Liver (tissue), 9 donors: ENCODE results near the gene EHBP1. TPM values are rescaled to one million over a fixed set of nuclear protein-coding genes. Genes with fewer than 3 reads are reported as not detected.

Experiments
- DNase-seq: peaks from one replicate; pipeline ENCODE4 v3.0.0-alpha.2; 2017; ENCODE audit warnings: low spot score
- H3K27ac ChIP-seq, 2 donors: one replicate each; pipeline ENCODE4 v1.7.0; 2013; ENCODE audit warnings: inconsistent platforms in 2 of 2, low read length in 2 of 2, control low read depth in 1 of 2, low read depth in 1 of 2, mild to moderate bottlenecking in 1 of 2
- H3K27me3 ChIP-seq, 4 donors: one replicate each; pipeline versions ENCODE4 v1.6.1 to v1.7.0; 2013; ENCODE audit warnings: low read length in 3 of 4, inconsistent platforms in 1 of 4, mild to moderate bottlenecking in 1 of 4, moderate library complexity in 1 of 4; ENCODE audit not compliant: control insufficient read depth in 4 of 4, insufficient read depth in 4 of 4
- H3K36me3 ChIP-seq, 4 donors: one replicate each; pipeline versions ENCODE4 v1.6.1 to v1.7.0; 2013; ENCODE audit warnings: low read length in 3 of 4, mild to moderate bottlenecking in 3 of 4, low read depth in 1 of 4, moderate library complexity in 1 of 4; ENCODE audit not compliant: control insufficient read depth in 4 of 4, insufficient read depth in 3 of 4
- H3K4me1 ChIP-seq, 4 donors: one replicate each; pipeline versions ENCODE4 v1.6.1 to v1.7.0; 2013; ENCODE audit warnings: low read length in 3 of 4, mild to moderate bottlenecking in 3 of 4, moderate library complexity in 1 of 4; ENCODE audit not compliant: control insufficient read depth in 4 of 4, insufficient read depth in 4 of 4
- H3K4me3 ChIP-seq, 3 donors: one replicate each; pipeline versions ENCODE4 v1.6.1 to v1.7.0; 2013; ENCODE audit warnings: low read length in 3 of 3, control low read depth in 1 of 3, low read depth in 1 of 3, mild to moderate bottlenecking in 1 of 3
- H3K9ac ChIP-seq, 2 donors: one replicate each; pipeline ENCODE4 v1.7.0; 2013; ENCODE audit warnings: low read length in 2 of 2, mild to moderate bottlenecking in 2 of 2, moderate library complexity in 2 of 2, control low read depth in 1 of 2, low read depth in 1 of 2
- H3K9me3 ChIP-seq, 4 donors: one replicate each; pipeline versions ENCODE4 v1.6.1 to v1.7.0; 2013; ENCODE audit warnings: low read length in 3 of 4; ENCODE audit not compliant: control insufficient read depth in 4 of 4
- CTCF ChIP-seq: fragments of 150-350 bp; IDR thresholded peaks from 2 replicates; pipeline ENCODE4 v1.5.1; 2017; ENCODE audit warnings: improper control_type of control experiment, low read depth, low read length; ENCODE audit not compliant: missing input control
- EGR1 ChIP-seq, 2 donors: IDR thresholded peaks; 2 replicates each; pipeline ENCODE4 v1.6.1; 2016 to 2018; ENCODE audit warnings: antibody characterized with exemption in 2 of 2, low read depth in 2 of 2
- FOXA1 ChIP-seq: IDR thresholded peaks from 2 replicates; pipeline ENCODE4 v1.6.1; 2016; ENCODE audit warnings: antibody characterized with exemption
- FOXA2 ChIP-seq: IDR thresholded peaks from 2 replicates; pipeline ENCODE4 v1.6.1; 2016; ENCODE audit warnings: antibody characterized with exemption
- GABPA ChIP-seq, 2 donors: IDR thresholded peaks in 1 of 2; conservative IDR thresholded peaks in 1 of 2; 2 replicates each; pipeline ENCODE4 v1.6.1; 2016; ENCODE audit warnings: antibody characterized with exemption in 2 of 2, mild to moderate bottlenecking in 1 of 2, moderate library complexity in 1 of 2
- HNF4A ChIP-seq, 2 donors: conservative IDR thresholded peaks; 2 replicates each; pipeline ENCODE4 v1.6.1; 2016; ENCODE audit warnings: antibody characterized with exemption in 2 of 2, mild to moderate bottlenecking in 2 of 2
- HNF4G ChIP-seq: IDR thresholded peaks from 2 replicates; pipeline ENCODE4 v1.6.1; 2016; ENCODE audit warnings: antibody characterized with exemption
- JUND ChIP-seq, 2 donors: IDR thresholded peaks; 2 replicates each; pipeline ENCODE4 v1.6.1; 2016; ENCODE audit warnings: antibody characterized with exemption in 2 of 2
- MAX ChIP-seq: IDR thresholded peaks from 2 replicates; pipeline ENCODE4 v1.6.1; 2016; ENCODE audit warnings: antibody characterized with exemption
- NR2F2 ChIP-seq: IDR thresholded peaks from 2 replicates; pipeline ENCODE4 v1.6.1; 2016; ENCODE audit warnings: antibody characterized with exemption
- RAD21 ChIP-seq, 2 donors: IDR thresholded peaks; 2 replicates each; pipeline ENCODE4 v1.6.1; 2016; ENCODE audit warnings: antibody characterized with exemption in 2 of 2, mild to moderate bottlenecking in 2 of 2
- RXRA ChIP-seq, 2 donors: IDR thresholded peaks; 2 replicates each; pipeline ENCODE4 v1.6.1; 2017 to 2018; ENCODE audit warnings: antibody characterized with exemption in 2 of 2, mild to moderate bottlenecking in 1 of 2
- SP1 ChIP-seq: IDR thresholded peaks from 2 replicates; pipeline ENCODE4 v1.6.1; 2018; ENCODE audit warnings: antibody characterized with exemption, mild to moderate bottlenecking
- TAF1 ChIP-seq: conservative IDR thresholded peaks from 2 replicates; pipeline ENCODE4 v1.6.1; 2016; ENCODE audit warnings: antibody characterized with exemption, mild to moderate bottlenecking
- YY1 ChIP-seq: IDR thresholded peaks from 2 replicates; pipeline ENCODE4 v1.6.1; 2016; ENCODE audit warnings: antibody characterized with exemption, mild to moderate bottlenecking
- ZBTB33 ChIP-seq: IDR thresholded peaks from 2 replicates; pipeline ENCODE4 v1.6.1; 2016; ENCODE audit warnings: antibody characterized with exemption
- WGBS: extraction: QIAGEN DNeasy Blood & Tissue Kit; methylation state at CpG from one replicate; pipeline ENCODE4 v1.1.7; 2013; 5-methylcytosine and 5-hydroxymethylcytosine counted together
- polyA plus RNA-seq, 2 donors: library from polyadenylated mRNA; stranded (reverse) in 1 of 2; unstranded in 1 of 2; fragments of 200-250 nt in 1 of 2; fragments of >200 nt in 1 of 2; fragmentation: Nextera tagmentation in 1 of 2; extraction: Ambion mirVana in 1 of 2; gene quantifications; one replicate each; pipeline versions ENCODE4 v1.2.1 to v1.2.3, GENCODE V29; 2013 to 2015
- total RNA-seq, 2 donors: library from RNA; depleted of rRNA; stranded (reverse); fragments of >200 nt; gene quantifications; one replicate each; pipeline ENCODE4 v1.2.3, GENCODE V29; 2014
- TF ChIP-seq, protein P1 (sequence below): IDR thresholded peaks from 2 replicates; pipeline ENCODE4 v1.6.1; 2016; ENCODE audit warnings: antibody characterized with exemption, mild to moderate bottlenecking
- TF ChIP-seq, protein P2 (sequence below): IDR thresholded peaks from 2 replicates; pipeline ENCODE4 v1.6.1; 2016; ENCODE audit warnings: antibody characterized with exemption
- donor health status: healthy.
- donor health status: healthy.
- donor health status: healthy.
- donor health status: healthy.
- donor health status: healthy.

Gene EHBP1
- total and polyA plus RNA-seq, 4 donors, result 16.6 to 85.8 (median 24.4) TPM

DNA sequence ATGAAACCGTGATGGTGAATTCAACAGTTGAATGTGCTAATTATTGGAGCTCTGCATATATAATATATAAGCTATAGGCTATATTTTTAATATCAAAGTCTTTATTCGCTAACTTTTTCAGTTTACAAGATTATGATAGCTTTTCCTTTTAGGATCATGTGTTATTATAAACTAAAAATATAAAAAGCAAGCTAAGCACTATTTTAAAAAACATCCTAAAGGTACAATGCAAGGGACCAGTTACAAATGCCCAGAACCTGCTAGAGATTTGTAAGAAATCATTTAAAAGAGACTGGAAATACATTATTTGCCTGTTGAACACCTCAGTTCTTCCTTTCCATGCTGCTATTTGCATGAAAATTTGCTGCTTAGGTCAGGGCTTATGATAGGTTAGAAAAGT, 43.4 kb upstream of the EHBP1 start:
- Histone ChIP-seq H3K4me1 (peaks cover 11 to 43% (median 36%) of the 10 kb centered on the region in 4 donors), H3K9me3 (no peaks in the 10 kb centered on the region), H3K27ac (peak overlapping the region; percentile 49 to 61), H3K27me3 (no peaks in the 10 kb centered on the region), H3K36me3 (no peaks in the 10 kb centered on the region), H3K9ac (no peak overlapping the region), H3K4me3 (peak overlapping the region in 1 of 3 donors; percentile 5)
- no peak for DNase-seq
- WGBS, result 82% methylated on average over 2 of the region's 2 CpGs
- no peak for TF ChIP-seq TAF1
- TF ChIP-seq, protein P1, sequence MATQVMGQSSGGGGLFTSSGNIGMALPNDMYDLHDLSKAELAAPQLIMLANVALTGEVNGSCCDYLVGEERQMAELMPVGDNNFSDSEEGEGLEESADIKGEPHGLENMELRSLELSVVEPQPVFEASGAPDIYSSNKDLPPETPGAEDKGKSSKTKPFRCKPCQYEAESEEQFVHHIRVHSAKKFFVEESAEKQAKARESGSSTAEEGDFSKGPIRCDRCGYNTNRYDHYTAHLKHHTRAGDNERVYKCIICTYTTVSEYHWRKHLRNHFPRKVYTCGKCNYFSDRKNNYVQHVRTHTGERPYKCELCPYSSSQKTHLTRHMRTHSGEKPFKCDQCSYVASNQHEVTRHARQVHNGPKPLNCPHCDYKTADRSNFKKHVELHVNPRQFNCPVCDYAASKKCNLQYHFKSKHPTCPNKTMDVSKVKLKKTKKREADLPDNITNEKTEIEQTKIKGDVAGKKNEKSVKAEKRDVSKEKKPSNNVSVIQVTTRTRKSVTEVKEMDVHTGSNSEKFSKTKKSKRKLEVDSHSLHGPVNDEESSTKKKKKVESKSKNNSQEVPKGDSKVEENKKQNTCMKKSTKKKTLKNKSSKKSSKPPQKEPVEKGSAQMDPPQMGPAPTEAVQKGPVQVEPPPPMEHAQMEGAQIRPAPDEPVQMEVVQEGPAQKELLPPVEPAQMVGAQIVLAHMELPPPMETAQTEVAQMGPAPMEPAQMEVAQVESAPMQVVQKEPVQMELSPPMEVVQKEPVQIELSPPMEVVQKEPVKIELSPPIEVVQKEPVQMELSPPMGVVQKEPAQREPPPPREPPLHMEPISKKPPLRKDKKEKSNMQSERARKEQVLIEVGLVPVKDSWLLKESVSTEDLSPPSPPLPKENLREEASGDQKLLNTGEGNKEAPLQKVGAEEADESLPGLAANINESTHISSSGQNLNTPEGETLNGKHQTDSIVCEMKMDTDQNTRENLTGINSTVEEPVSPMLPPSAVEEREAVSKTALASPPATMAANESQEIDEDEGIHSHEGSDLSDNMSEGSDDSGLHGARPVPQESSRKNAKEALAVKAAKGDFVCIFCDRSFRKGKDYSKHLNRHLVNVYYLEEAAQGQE, result no peak
- TF ChIP-seq HNF4G, result no peak
- TF ChIP-seq NR2F2, result no peak
- TF ChIP-seq FOXA1, result no peak
- TF ChIP-seq EGR1 (IDR thresholded peaks at IDR 0.05; ENCODE audit: low read depth in 2 of 2), result no peak
- no peak for TF ChIP-seq GABPA (IDR thresholded peaks at IDR 0.05 in 1 of 2, conservative IDR thresholded peaks at IDR 0.05 in 1 of 2)
- TF ChIP-seq ZBTB33, result no peak
- TF ChIP-seq YY1, result no peak
- no peak for TF ChIP-seq FOXA2
- TF ChIP-seq RAD21 (IDR thresholded peaks at IDR 0.05), result no peak
- no peak for TF ChIP-seq RXRA (IDR thresholded peaks at IDR 0.05)
- no peak for TF ChIP-seq SP1
- TF ChIP-seq JUND (IDR thresholded peaks at IDR 0.05), result no peak
- TF ChIP-seq HNF4A (conservative IDR thresholded peaks at IDR 0.05), result no peak
- TF ChIP-seq MAX, result no peak
- TF ChIP-seq, protein P2, sequence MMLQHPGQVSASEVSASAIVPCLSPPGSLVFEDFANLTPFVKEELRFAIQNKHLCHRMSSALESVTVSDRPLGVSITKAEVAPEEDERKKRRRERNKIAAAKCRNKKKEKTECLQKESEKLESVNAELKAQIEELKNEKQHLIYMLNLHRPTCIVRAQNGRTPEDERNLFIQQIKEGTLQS, result no peak
- no peak for TF ChIP-seq CTCF
